DOHH2 (cell line): ENCODE data around the gene CAMTA1.

Experiments used
- H3F3A ChIP-seq: fragments of 200-600 bp; sonication (generic), shearing (Covaris generic); 2 replicates; pipeline ENCODE4 v1.6.0; 2016; ENCODE audit warnings: antibody characterized with exemption, mild to moderate bottlenecking; ENCODE audit not compliant: control insufficient read depth, insufficient read depth
- H3K27ac ChIP-seq: fragments of 200-600 bp; sonication (generic); 2 replicates; pipeline ENCODE4 v1.5.1; 2014; ENCODE audit warnings: low read depth, mild to moderate bottlenecking, low read length, moderate library complexity
- H3K27me3 ChIP-seq: fragments of 200-600 bp; sonication (generic); 2 replicates; pipeline ENCODE4 v1.6.1; 2014; ENCODE audit warnings: mild to moderate bottlenecking, low read length, mixed read lengths; ENCODE audit not compliant: control insufficient read depth
- H3K36me3 ChIP-seq: fragments of 200-600 bp; sonication (generic); 2 replicates; pipeline ENCODE4 v1.6.1; 2014; ENCODE audit warnings: mild to moderate bottlenecking, low read length, moderate library complexity, mixed read lengths; ENCODE audit not compliant: control insufficient read depth
- H3K4me1 ChIP-seq: fragments of 200-600 bp; sonication (generic); 2 replicates; pipeline ENCODE4 v1.6.1; 2014; ENCODE audit warnings: mild to moderate bottlenecking, low read length, mixed read lengths; ENCODE audit not compliant: control insufficient read depth
- H3K4me2 ChIP-seq: fragments of 200-600 bp; sonication (generic); 2 replicates; pipeline ENCODE4 v1.6.0; 2014; ENCODE audit warnings: mild to moderate bottlenecking, low read length, moderate library complexity
- H3K4me3 ChIP-seq: fragments of 200-600 bp; sonication (generic); 2 replicates; pipeline ENCODE4 v1.5.1; 2014; ENCODE audit warnings: mild to moderate bottlenecking, low read length, mixed read lengths
- H3K79me2 ChIP-seq: fragments of 200-600 bp; sonication (generic); 2 replicates; pipeline ENCODE4 v1.6.1; 2014; ENCODE audit warnings: mild to moderate bottlenecking, low read length, mixed read lengths; ENCODE audit not compliant: control insufficient read depth
- H3K9me2 ChIP-seq: fragments of 200-600 bp; sonication (generic); replicated peaks from 2 replicates; pipeline ENCODE4 v1.6.1; 2014; ENCODE audit warnings: mild to moderate bottlenecking, low read length, mixed read lengths; ENCODE audit not compliant: control insufficient read depth
- H3K9me3 ChIP-seq: fragments of 200-600 bp; sonication (generic); 2 replicates; pipeline ENCODE4 v1.6.1; 2014; ENCODE audit warnings: antibody characterized with exemption, low read length, mixed read lengths; ENCODE audit not compliant: control insufficient read depth, insufficient read depth
- H4K20me1 ChIP-seq: fragments of 200-600 bp; sonication (generic); 2 replicates; pipeline ENCODE4 v1.6.0; 2014; ENCODE audit warnings: low read depth, mild to moderate bottlenecking, antibody characterized with exemption, low read length, moderate library complexity; ENCODE audit not compliant: control insufficient read depth, insufficient read depth
- CTCF ChIP-seq: fragments of 200-600 bp; sonication (generic); IDR thresholded peaks from one replicate; pipeline ENCODE4 v1.5.1; 2014; ENCODE audit warnings: antibody characterized with exemption, mild to moderate bottlenecking, low read depth, low read length; ENCODE audit not compliant: poor library complexity, severe bottlenecking
- EZH2phosphoT487 ChIP-seq: fragments of 200-600 bp; sonication (generic); IDR thresholded peaks from 2 replicates; pipeline ENCODE4 v1.6.1; 2017; ENCODE audit warnings: borderline replicate concordance, mild to moderate bottlenecking, antibody characterized with exemption, low read length, moderate library complexity, mixed read lengths

The CAMTA1 gene

GRCh38 chr1:7549277-7550161 lies 764.3 kb downstream of the CAMTA1 start:
- H3K4me1 ChIP-seq = no peaks in the 10 kb centered on the region
- no peaks in the 10 kb centered on the region for H3K9me3 ChIP-seq
- H3F3A ChIP-seq = no peaks in the 10 kb centered on the region
- no peaks in the 10 kb centered on the region for H3K9me2 ChIP-seq
- TF ChIP-seq CTCF (no peak), EZH2phosphoT487 (no peak)
- H3K4me2 ChIP-seq = no peak overlapping the region
- no peaks in the 10 kb centered on the region for H4K20me1 ChIP-seq
- no peak overlapping the region for H3K27ac ChIP-seq
- H3K36me3 ChIP-seq = no peaks in the 10 kb centered on the region
- no peaks in the 10 kb centered on the region for H3K27me3 ChIP-seq
- H3K4me3 ChIP-seq = no peak overlapping the region
- no peaks in the 10 kb centered on the region for H3K79me2 ChIP-seq

GRCh38 chr1:7550261-7550865 lies 765.1 kb downstream of the CAMTA1 start:
- no peaks in the 10 kb centered on the region for H3F3A ChIP-seq
- H3K27ac ChIP-seq = no peak overlapping the region
- no peaks in the 10 kb centered on the region for H3K27me3 ChIP-seq

GRCh38 chr1:7550981-7551380 lies 765.7 kb downstream of the CAMTA1 start:
- Histone ChIP-seq H3K36me3 (no peaks in the 10 kb centered on the region), H3K79me2 (no peaks in the 10 kb centered on the region), H3K27ac (no peak overlapping the region), H3K9me3 (no peaks in the 10 kb centered on the region), H3F3A (no peaks in the 10 kb centered on the region), H3K4me3 (no peak overlapping the region), H3K4me1 (0 out of 2 replicates have a peak, but pooled peaks cover 3% of the 10 kb centered on the region), H3K4me2 (no peak overlapping the region), H3K27me3 (no peaks in the 10 kb centered on the region), H4K20me1 (no peaks in the 10 kb centered on the region), H3K9me2 (no peaks in the 10 kb centered on the region)
- TF ChIP-seq CTCF (no peak), EZH2phosphoT487 (no peak)

More at GRCh38 chr1:7550261-7550865, 765.1 kb downstream of the CAMTA1 start:
- TF ChIP-seq CTCF (no peak), EZH2phosphoT487 (no peak)
- 0 out of 2 replicates have a peak, but pooled peaks cover 3% of the 10 kb centered on the region for H3K4me1 ChIP-seq
- H3K79me2 ChIP-seq = no peaks in the 10 kb centered on the region
- no peaks in the 10 kb centered on the region for H3K9me3 ChIP-seq
- no peak overlapping the region for H3K4me3 ChIP-seq
- no peaks in the 10 kb centered on the region for H4K20me1 ChIP-seq
- H3K36me3 ChIP-seq = no peaks in the 10 kb centered on the region
- H3K4me2 ChIP-seq = no peak overlapping the region
- no peaks in the 10 kb centered on the region for H3K9me2 ChIP-seq
